ENCODE results near the gene SEPHS1. TPM values are rescaled to one million over a fixed set of nuclear protein-coding genes. Genes with fewer than 3 reads are reported as not detected.

Gene SEPHS1
- total RNA-seq, 1 experiment from 2014 or later, result 509 TPM

DNA sequence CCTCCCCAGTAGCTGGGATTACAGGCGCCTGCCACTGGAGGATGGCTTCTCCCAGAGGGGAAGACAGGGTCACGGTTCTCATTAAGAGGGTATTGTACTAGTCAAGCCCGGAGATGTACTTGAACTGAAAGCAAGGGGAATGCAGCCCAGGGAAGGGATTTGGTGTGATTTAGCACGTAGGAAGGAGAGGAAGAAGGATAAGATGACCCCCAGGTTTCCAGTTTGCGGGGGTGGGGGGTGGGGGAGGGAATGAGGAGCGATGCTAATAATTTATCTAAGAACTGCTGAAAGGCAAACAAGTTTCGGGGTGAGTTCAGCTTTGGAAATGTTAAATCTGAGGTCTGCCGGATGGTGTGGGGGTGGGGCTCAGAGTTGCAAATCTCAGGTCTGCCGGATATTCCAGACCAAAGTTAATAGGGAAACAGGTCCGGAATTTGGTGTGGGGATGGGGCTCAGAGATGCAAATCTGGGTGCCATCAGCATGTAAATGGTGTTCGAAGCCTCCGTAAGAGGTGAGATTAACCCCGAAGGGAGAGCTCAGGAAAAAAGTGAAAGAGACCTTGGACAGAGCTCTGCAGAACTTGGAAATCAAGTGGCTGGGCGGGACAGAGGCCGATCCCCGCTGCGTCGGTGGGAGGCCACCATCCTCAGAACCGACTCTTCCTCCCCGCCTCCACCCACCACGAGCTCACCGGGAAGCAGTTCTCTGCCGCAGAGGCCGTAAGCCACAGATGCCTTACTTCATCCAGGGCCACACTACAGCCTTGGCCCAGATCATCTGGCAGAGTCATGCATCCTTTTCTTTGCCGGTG lies 1.6 kb upstream of the SEPHS1 start (continued):
- 0 out of 2 replicates have a peak, but pooled peaks have one; percentile 28 for TF ChIP-seq TP53 (CRISPR knock-in tag; IDR thresholded peaks at IDR 0.05)
- TF ChIP-seq, protein P1, sequence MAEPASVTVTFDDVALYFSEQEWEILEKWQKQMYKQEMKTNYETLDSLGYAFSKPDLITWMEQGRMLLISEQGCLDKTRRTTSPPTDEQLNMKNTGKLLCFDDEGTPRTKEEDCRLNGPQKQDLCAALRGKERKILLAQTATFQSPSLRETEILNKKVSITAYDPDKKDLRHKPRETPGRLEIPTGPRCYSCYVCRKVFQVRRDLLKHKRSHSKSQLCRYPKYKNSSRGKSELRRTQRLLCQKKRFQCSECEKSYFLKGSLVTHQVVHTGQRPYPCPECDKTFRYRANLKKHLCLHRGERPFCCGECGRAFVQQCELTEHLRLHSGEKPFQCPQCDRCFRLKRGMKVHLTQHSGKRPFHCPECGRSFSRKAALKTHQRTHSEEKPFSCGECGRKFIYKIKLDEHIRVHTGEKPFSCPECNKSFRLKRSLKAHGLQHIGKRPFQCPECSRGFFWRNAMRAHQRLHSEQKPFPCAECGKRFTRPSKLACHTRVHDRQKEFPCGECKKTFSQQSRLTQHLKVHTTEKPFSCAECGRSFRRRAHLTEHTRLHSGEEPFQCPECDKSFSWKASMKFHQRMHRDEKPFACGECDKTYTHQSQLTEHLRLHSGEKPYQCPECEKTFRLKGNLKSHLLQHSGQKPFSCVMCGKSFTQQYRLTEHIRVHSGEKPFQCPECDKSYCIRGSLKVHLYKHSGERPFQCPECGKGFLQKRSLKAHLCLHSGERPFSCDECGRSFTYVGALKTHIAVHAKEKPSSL (CRISPR knock-in tag; conservative IDR thresholded peaks at IDR 0.05), result no peak
- no peak for TF ChIP-seq RELA (CRISPR knock-in tag; IDR thresholded peaks at IDR 0.05; ENCODE audit: borderline replicate concordance)
- no peak; the same call in 1 of the 2 replicates for TF ChIP-seq SMAD3 (CRISPR knock-in tag; IDR thresholded peaks at IDR 0.05; ENCODE audit: borderline replicate concordance)
- TF ChIP-seq, protein P2, sequence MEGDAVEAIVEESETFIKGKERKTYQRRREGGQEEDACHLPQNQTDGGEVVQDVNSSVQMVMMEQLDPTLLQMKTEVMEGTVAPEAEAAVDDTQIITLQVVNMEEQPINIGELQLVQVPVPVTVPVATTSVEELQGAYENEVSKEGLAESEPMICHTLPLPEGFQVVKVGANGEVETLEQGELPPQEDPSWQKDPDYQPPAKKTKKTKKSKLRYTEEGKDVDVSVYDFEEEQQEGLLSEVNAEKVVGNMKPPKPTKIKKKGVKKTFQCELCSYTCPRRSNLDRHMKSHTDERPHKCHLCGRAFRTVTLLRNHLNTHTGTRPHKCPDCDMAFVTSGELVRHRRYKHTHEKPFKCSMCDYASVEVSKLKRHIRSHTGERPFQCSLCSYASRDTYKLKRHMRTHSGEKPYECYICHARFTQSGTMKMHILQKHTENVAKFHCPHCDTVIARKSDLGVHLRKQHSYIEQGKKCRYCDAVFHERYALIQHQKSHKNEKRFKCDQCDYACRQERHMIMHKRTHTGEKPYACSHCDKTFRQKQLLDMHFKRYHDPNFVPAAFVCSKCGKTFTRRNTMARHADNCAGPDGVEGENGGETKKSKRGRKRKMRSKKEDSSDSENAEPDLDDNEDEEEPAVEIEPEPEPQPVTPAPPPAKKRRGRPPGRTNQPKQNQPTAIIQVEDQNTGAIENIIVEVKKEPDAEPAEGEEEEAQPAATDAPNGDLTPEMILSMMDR (IDR thresholded peaks at IDR 0.05), result no peak
- TF ChIP-seq, protein P3, sequence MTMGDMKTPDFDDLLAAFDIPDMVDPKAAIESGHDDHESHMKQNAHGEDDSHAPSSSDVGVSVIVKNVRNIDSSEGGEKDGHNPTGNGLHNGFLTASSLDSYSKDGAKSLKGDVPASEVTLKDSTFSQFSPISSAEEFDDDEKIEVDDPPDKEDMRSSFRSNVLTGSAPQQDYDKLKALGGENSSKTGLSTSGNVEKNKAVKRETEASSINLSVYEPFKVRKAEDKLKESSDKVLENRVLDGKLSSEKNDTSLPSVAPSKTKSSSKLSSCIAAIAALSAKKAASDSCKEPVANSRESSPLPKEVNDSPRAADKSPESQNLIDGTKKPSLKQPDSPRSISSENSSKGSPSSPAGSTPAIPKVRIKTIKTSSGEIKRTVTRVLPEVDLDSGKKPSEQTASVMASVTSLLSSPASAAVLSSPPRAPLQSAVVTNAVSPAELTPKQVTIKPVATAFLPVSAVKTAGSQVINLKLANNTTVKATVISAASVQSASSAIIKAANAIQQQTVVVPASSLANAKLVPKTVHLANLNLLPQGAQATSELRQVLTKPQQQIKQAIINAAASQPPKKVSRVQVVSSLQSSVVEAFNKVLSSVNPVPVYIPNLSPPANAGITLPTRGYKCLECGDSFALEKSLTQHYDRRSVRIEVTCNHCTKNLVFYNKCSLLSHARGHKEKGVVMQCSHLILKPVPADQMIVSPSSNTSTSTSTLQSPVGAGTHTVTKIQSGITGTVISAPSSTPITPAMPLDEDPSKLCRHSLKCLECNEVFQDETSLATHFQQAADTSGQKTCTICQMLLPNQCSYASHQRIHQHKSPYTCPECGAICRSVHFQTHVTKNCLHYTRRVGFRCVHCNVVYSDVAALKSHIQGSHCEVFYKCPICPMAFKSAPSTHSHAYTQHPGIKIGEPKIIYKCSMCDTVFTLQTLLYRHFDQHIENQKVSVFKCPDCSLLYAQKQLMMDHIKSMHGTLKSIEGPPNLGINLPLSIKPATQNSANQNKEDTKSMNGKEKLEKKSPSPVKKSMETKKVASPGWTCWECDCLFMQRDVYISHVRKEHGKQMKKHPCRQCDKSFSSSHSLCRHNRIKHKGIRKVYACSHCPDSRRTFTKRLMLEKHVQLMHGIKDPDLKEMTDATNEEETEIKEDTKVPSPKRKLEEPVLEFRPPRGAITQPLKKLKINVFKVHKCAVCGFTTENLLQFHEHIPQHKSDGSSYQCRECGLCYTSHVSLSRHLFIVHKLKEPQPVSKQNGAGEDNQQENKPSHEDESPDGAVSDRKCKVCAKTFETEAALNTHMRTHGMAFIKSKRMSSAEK (CRISPR knock-in tag; IDR thresholded peaks at IDR 0.05; ENCODE audit: borderline replicate concordance), result no peak
- TF ChIP-seq, protein P4, sequence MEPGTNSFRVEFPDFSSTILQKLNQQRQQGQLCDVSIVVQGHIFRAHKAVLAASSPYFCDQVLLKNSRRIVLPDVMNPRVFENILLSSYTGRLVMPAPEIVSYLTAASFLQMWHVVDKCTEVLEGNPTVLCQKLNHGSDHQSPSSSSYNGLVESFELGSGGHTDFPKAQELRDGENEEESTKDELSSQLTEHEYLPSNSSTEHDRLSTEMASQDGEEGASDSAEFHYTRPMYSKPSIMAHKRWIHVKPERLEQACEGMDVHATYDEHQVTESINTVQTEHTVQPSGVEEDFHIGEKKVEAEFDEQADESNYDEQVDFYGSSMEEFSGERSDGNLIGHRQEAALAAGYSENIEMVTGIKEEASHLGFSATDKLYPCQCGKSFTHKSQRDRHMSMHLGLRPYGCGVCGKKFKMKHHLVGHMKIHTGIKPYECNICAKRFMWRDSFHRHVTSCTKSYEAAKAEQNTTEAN (CRISPR knock-in tag; IDR thresholded peaks at IDR 0.05), result peak; percentile 83; the same call in 1 of the 2 replicates
- no peak for TF ChIP-seq CREB1 (CRISPR knock-in tag; IDR thresholded peaks at IDR 0.05)
- no peak; the same call in 1 of the 2 replicates for TF ChIP-seq ZNF219 (CRISPR knock-in tag; IDR thresholded peaks at IDR 0.05; ENCODE audit: borderline replicate concordance)
- no peak for TF ChIP-seq CBFB (CRISPR knock-in tag; IDR thresholded peaks at IDR 0.05; ENCODE audit: low read depth)
- no peak; the same call in 1 of the 2 replicates for TF ChIP-seq ZBTB21 (CRISPR knock-in tag; IDR thresholded peaks at IDR 0.05; ENCODE audit: borderline replicate concordance)
- TF ChIP-seq SMAD4 (CRISPR knock-in tag; IDR thresholded peaks at IDR 0.05), result no peak
- TF ChIP-seq TEAD1 (CRISPR knock-in tag; IDR thresholded peaks at IDR 0.05), result 0 out of 2 replicates have a peak, but pooled peaks have one; percentile 57
- TF ChIP-seq HMGA2 (CRISPR knock-in tag; IDR thresholded peaks at IDR 0.05), result no peak
- TF ChIP-seq, protein P5, sequence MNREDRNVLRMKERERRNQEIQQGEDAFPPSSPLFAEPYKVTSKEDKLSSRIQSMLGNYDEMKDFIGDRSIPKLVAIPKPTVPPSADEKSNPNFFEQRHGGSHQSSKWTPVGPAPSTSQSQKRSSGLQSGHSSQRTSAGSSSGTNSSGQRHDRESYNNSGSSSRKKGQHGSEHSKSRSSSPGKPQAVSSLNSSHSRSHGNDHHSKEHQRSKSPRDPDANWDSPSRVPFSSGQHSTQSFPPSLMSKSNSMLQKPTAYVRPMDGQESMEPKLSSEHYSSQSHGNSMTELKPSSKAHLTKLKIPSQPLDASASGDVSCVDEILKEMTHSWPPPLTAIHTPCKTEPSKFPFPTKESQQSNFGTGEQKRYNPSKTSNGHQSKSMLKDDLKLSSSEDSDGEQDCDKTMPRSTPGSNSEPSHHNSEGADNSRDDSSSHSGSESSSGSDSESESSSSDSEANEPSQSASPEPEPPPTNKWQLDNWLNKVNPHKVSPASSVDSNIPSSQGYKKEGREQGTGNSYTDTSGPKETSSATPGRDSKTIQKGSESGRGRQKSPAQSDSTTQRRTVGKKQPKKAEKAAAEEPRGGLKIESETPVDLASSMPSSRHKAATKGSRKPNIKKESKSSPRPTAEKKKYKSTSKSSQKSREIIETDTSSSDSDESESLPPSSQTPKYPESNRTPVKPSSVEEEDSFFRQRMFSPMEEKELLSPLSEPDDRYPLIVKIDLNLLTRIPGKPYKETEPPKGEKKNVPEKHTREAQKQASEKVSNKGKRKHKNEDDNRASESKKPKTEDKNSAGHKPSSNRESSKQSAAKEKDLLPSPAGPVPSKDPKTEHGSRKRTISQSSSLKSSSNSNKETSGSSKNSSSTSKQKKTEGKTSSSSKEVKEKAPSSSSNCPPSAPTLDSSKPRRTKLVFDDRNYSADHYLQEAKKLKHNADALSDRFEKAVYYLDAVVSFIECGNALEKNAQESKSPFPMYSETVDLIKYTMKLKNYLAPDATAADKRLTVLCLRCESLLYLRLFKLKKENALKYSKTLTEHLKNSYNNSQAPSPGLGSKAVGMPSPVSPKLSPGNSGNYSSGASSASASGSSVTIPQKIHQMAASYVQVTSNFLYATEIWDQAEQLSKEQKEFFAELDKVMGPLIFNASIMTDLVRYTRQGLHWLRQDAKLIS (CRISPR knock-in tag; IDR thresholded peaks at IDR 0.05; ENCODE audit: borderline replicate concordance), result 0 out of 2 replicates have a peak, but pooled peaks have one; percentile 31
- TF ChIP-seq, protein P6, sequence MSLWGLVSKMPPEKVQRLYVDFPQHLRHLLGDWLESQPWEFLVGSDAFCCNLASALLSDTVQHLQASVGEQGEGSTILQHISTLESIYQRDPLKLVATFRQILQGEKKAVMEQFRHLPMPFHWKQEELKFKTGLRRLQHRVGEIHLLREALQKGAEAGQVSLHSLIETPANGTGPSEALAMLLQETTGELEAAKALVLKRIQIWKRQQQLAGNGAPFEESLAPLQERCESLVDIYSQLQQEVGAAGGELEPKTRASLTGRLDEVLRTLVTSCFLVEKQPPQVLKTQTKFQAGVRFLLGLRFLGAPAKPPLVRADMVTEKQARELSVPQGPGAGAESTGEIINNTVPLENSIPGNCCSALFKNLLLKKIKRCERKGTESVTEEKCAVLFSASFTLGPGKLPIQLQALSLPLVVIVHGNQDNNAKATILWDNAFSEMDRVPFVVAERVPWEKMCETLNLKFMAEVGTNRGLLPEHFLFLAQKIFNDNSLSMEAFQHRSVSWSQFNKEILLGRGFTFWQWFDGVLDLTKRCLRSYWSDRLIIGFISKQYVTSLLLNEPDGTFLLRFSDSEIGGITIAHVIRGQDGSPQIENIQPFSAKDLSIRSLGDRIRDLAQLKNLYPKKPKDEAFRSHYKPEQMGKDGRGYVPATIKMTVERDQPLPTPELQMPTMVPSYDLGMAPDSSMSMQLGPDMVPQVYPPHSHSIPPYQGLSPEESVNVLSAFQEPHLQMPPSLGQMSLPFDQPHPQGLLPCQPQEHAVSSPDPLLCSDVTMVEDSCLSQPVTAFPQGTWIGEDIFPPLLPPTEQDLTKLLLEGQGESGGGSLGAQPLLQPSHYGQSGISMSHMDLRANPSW (CRISPR knock-in tag; conservative IDR thresholded peaks at IDR 0.05; ENCODE audit: low read depth), result no peak
- TF ChIP-seq, protein P7, sequence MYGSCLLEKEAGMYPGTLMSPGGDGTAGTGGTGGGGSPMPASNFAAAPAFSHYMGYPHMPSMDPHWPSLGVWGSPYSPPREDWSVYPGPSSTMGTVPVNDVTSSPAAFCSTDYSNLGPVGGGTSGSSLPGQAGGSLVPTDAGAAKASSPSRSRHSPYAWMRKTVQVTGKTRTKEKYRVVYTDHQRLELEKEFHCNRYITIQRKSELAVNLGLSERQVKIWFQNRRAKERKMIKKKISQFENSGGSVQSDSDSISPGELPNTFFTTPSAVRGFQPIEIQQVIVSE (CRISPR knock-in tag; IDR thresholded peaks at IDR 0.05; ENCODE audit: borderline replicate concordance), result no peak
- no peak for TF ChIP-seq GABPB1 (CRISPR knock-in tag; IDR thresholded peaks at IDR 0.05)
- TF ChIP-seq, protein P8, sequence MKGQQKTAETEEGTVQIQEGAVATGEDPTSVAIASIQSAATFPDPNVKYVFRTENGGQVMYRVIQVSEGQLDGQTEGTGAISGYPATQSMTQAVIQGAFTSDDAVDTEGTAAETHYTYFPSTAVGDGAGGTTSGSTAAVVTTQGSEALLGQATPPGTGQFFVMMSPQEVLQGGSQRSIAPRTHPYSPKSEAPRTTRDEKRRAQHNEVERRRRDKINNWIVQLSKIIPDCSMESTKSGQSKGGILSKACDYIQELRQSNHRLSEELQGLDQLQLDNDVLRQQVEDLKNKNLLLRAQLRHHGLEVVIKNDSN (CRISPR knock-in tag; IDR thresholded peaks at IDR 0.05), result no peak
